ENCODE measurements around the gene ATP5MC2. TPM values are rescaled to one million over a fixed set of nuclear protein-coding genes. Genes with fewer than 3 reads are reported as not detected.
A peak's percentile ranks its signal among the peaks of the same experiment; 100 is the strongest.

Gene ATP5MC2
- total and polyA plus RNA-seq, 2 of the 4 experiments (the other 2 are of a cell fraction): 309 to 361 TPM

- Histone ChIP-seq H3K79me1 (ENCODE audit: low read depth in 1 of 2, low read length in 2 of 2) (peaks cover 26 to 58% of the 10 kb centered on the region in 2 experiments; a peak in 3 of 4 replicates), H3K4me3 (ENCODE audit: insufficient read depth, low read depth, low read length) (no peak overlapping the region), H3K27ac (ENCODE audit: insufficient read depth, low read length) (no peak overlapping the region), H3K9me3 (ENCODE audit: control insufficient read depth, insufficient read depth, low read length) (no peaks in the 10 kb centered on the region), H2AK9ac (replicated peaks; ENCODE audit: low read depth, low read length, poor library complexity) (no peak overlapping the region), H3K18ac (ENCODE audit: low read depth, low read length) (no peak overlapping the region), H4K91ac (ENCODE audit: insufficient read depth, low read depth, low read length) (no peak overlapping the region), H3K9ac (ENCODE audit: low read depth, low read length) (no peak overlapping the region), H2BK15ac (ENCODE audit: low read depth, low read length) (no peak overlapping the region), H2BK120ac (ENCODE audit: low read depth, low read length) (no peak overlapping the region), H3K56ac (ENCODE audit: extremely low read depth, insufficient read depth, low read length) (no peak overlapping the region), H3K23ac (ENCODE audit: low read depth, low read length) (no peak overlapping the region), H3K36me3 (ENCODE audit: control insufficient read depth, insufficient read depth, low read length) (peaks cover 2% of the 10 kb centered on the region; the same call in 1 of the 2 replicates), H3K14ac (replicated peaks; ENCODE audit: low read depth, low read length) (no peak overlapping the region), H2BK5ac (ENCODE audit: low read depth, low read length, poor library complexity, severe bottlenecking) (no peak overlapping the region), H4K5ac (ENCODE audit: low read depth, low read length) (no peak overlapping the region), H4K20me1 (ENCODE audit: insufficient read depth, low read length) (peaks cover 14% of the 10 kb centered on the region), H2AFZ (replicated peaks; ENCODE audit: low read length, poor library complexity) (no peak overlapping the region), H3K9me1 (ENCODE audit: insufficient read depth, low read length) (no peaks in the 10 kb centered on the region; the same call in 1 of the 2 replicates), H4K8ac (ENCODE audit: low read depth in 2 of 2, low read length in 2 of 2) (no peak overlapping the region), H2BK20ac (ENCODE audit: low read depth, low read length) (no peak overlapping the region), H3K4ac (ENCODE audit: low read depth, low read length) (no peak overlapping the region), H3K4me2 (ENCODE audit: low read depth, low read length) (peak overlapping the region; percentile 27; the same call in 1 of the 2 replicates), H2AK5ac (ENCODE audit: low read depth, low read length) (no peak overlapping the region), H3K27me3 (ENCODE audit: control insufficient read depth, insufficient read depth, low read length) (no peaks in the 10 kb centered on the region), H3K4me1 (ENCODE audit: control insufficient read depth, insufficient read depth, low read length) (peaks cover 2% of the 10 kb centered on the region; the same call in 1 of the 2 replicates)
- no TSS peak for BruUV-seq (replicated peaks)
- WGBS, 2 experiments (ENCODE audit: extremely low coverage in 2 of 2, insufficient read length in 1 of 2): no CpG with 5 or more reads among the region's 3 CpGs
- intact Hi-C loops (cut with micrococcal nuclease) (no loop called here), dilution Hi-C loops (cut with HindIII; ENCODE audit: low sequenced_read_pairs, unreplicated experiment) (no loop called here), in situ Hi-C loops (cut with MboI; ENCODE audit: low sequenced_read_pairs) (no loop called here)
- TF ChIP-seq MAFK (IDR thresholded peaks at IDR 0.05; ENCODE audit: low read depth, low read length) (0 out of 2 replicates have a peak, but pooled peaks have one; percentile 14), MXI1 (IDR thresholded peaks at IDR 0.05; ENCODE audit: borderline replicate concordance, low read depth, low read length) (no peak)
- no peak for ATAC-seq (ENCODE audit: low read depth)
- no peak for DNase-seq
- POLR2A ChIA-PET (ENCODE audit: unreplicated experiment): no interaction called here
- CTCF ChIA-PET: no interaction called here
Measured at GRCh38 chr12:53618275-53618674, 57.6 kb downstream of the ATP5MC2 start.
